D721Med (cell line): ENCODE data around the gene SPC24.

Experiments used
- DNase-seq: peaks from one replicate; pipeline ENCODE4 v3.0.0; 2011; ENCODE audit warnings: low spot score; ENCODE audit not compliant: insufficient read length
- FAIRE-seq: peaks from 2 replicates; lab custom pipeline; 2011; peaks lifted over from hg19 to GRCh38; lab: Jason Lieb, UNC
- CTCF ChIP-seq: IDR thresholded peaks from 2 replicates; pipeline ENCODE4 v1.5.1; 2012; ENCODE audit warnings: mild to moderate bottlenecking, control low read depth; ENCODE audit not compliant: insufficient read depth; ENCODE audit errors: missing control alignments

The SPC24 gene

GRCh38 chr19:11200931-11201330, 45.3 kb upstream of the SPC24 start:
- DNase-seq (no peak), FAIRE-seq (no peak)
- no peak for TF ChIP-seq CTCF

DNA sequence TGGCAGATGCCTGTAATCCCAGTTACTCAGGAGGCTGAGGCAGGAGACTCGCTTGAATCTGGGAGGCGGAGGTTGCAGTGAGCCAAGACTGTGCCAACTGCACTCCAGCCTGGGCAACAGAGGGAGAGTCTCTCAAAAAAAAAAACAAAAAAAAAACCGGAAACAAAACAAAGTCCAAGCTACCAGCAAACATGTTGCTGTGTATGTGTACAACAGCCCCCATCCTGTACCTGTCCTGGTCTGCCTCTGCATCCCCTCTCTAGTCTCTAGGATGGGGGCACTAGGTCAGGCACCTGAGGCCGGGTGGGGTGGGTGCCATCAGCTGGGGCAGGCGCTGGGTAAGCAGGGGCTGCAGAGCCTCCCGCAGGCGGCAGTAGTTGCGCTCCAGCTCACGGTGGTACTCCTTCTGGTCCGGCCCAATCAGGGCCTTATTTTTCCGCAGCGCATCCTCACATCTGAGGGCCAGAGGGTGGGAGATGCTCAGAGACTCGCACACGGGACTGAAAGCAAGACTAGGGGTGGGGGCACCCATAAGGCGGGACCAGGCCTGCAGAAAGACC, 44.5 kb upstream of the SPC24 start:
- FAIRE-seq, result no peak
- TF ChIP-seq CTCF, result no peak
- no peak for DNase-seq

- DNase-seq (no peak), FAIRE-seq (no peak)
- TF ChIP-seq CTCF, result no peak
Observed at GRCh38 chr19:11199517-11199916, 43.9 kb upstream of the SPC24 start.

- FAIRE-seq (no peak), DNase-seq (no peak)
- no peak for TF ChIP-seq CTCF
Observed at GRCh38 chr19:11198769-11199424, 43.3 kb upstream of the SPC24 start.

DNA sequence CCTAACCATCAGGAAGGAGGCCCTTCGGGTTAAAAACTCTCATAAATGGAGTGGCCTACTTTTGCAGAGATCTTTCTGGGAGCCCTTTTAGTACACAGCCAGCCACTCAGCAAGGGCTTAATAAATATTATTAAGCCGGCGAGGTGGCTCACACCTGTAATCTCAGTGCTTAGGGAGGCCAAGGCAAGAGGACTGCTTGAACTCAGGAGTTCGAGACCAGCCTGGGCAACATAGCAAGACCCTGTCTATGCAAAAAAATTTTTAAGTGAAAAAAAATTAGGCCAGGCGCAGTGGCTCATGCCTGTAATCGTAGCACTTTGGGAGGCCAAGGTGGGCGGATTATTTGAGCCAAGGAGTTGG, 42.6 kb upstream of the SPC24 start:
- DNase-seq, result no peak
- no peak for TF ChIP-seq CTCF
- FAIRE-seq, result no peak

DNA sequence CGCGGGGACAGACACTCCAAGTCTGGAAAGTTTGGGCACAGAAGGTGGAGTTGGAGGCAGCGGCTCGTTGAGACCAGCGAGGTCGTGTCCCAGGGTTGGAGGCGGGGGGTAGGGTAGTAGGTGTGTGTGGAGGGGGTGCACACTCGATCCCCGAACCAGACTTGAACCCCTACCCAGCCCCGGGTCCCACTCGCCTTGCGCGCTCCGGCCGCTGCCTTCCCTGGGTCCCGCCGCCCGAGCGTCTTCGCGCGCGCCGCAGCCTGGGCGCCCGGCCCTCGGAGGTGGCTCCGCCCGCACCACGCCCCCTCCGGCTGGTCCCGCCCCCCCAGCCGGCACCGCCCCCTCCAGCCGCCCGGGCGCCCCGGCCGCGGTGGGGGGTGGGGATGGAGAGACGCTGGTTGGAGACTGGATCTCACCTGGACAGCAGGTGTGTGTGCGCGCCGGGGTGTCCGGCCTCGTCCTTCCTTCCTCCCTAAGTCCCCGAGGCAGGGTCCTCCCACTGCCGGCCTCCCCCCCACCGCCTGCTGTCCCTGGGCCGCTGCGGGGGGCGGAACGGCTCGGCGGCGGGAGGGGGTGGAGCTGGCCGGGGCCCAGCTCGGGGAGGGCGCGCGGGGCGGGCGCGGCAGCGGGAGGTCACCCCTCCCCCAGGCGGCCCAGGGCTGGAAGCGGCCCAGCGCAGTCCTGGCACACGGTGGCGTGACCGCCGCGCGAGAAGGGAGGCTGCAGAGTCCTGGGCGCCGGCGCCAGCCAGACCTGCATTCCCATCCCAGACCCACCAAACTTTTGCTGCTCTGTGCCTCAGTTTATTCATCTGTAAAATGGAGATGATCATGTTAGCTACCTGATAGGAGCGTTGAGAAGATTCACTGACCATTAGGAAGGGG, 42.0 kb upstream of the SPC24 start, which contains the start of gene KANK2:
TSS of gene KANK2 (minus strand) at position 255 of the 884 bp plus-strand sequence. CDS start 3,034 bp downstream, outside the sequence.
- peak; percentile 1 for TF ChIP-seq CTCF
- FAIRE-seq (no peak), DNase-seq (peak; percentile 97)
